GM21381 (cell line): ENCODE data around the gene MAP1LC3B.

Experiments
- ATAC-seq: cut with Tn5 transposase; IDR thresholded peaks from one replicate; pipeline ENCODE4 v1.9.1; 2021; ENCODE audit warnings: mild to moderate bottlenecking, moderate library complexity; ENCODE audit not compliant: unreplicated experiment

MAP1LC3B gene

DNA sequence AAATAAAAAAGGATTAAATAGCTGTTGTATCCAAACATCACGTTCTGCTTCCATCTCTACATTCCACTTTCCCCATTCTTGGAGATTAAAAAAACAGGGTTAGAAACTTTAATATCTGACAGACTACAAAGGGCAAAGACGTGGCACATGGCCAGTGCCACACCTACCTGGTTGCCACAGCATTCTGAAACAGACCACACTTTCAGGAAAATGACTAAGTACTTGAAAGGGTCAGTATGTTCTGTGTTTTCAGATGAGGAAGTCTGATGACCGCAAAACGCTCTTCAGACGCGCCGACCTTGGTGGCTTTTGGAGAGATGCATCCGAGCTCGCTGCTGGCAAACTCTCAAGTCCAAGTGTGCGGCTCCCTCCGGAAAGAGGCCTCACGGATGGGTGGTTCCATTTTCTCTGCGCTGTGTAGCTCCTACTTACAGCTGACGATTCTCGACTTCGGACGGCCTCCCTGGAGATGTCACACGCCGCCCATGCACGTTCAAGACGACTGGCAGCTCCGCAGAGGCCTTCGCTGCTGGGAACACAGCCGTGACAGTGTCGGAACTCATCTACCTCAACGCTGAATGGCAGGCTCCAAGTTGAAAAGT is 15.5 kb downstream of the MAP1LC3B start:
- ATAC-seq = peak; percentile 61

DNA sequence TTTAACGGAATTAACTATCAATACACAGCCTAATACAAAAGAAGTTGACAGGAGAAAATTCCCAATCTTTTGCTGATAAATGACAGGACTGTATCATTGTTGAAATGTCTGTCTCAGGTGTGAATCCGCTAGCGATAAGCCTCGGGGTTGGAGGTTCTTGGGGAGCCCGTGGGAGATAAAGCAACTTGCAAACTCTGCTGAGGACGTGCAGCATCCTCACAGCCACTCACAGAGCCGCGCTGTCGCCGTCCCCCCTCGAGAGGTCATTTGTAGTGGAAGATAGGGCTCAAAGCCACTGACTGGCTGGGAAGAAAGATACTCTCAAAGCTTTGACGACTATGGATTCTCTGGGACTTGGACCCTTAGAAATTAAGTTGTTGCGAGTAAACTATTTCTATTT is 17.0 kb downstream of the MAP1LC3B start:
- no peak for ATAC-seq

DNA sequence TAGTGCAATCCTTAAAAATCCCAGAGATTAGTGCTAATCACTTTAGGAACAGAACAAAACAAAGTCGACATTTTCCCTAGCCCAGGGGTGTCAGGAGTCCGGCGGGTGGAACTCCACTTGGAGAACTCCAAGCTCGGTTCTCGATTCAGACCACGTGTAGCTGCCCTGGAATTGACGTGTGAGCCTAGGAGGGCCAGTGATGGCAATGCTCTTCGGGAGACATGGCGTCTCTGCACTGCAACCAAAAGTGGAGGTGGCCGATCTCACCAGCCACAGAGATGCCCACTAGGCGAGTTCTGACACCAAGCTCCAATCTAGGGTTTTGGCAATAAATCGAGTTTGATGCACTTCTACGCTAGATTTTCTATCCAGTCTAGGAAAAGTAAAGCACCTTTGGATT is 17.6 kb downstream of the MAP1LC3B start:
- no peak for ATAC-seq

- no peak for ATAC-seq
Measured at GRCh38 chr16:87410530-87410929, 18.4 kb downstream of the MAP1LC3B start.

GRCh38 chr16:87410968-87411367 is 18.8 kb downstream of the MAP1LC3B start:
- ATAC-seq = no peak

DNA sequence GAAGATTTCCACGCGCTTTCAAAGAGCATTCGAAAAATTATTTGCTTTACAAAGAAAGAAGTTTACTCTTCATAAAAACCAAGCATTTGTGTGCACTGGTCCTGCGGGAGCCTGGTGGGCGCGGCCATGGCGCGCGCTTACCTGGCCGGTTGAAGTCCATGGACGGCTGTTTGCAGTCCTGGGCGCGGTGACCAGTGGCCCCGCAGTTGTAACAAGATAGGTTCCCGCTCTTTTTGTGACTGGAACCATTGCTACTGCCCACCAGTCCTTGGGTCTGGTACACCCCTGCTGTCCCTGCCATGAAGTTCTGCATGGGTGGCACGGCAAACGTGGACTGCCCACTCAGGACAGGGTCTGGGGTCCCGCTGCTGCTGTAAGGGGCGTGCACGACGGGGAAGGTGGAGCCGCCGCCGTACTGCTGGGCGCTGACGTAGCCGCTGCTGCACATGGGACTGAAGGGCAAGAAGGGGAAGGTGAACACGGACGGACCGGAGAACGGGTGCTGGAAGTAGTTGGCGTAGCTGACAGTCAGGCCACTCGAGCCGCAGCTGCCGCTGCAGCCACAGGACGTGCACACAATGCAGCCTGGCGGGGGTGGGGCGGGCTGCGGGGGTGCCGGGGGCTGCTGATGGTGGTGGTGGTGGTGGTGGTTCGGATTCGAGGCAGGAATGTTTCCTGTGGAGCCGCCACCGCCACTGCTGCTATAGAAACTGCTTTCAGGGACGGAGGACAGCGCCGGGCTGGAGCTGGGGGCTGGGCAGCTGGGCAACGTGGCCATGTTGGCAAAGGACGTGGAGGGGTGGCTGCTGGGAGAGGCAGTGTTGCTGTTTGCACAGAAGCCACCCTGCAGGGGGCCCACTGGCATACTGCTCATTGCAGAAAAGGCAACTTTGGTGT is 19.5 kb downstream of the MAP1LC3B start:
- no peak for ATAC-seq

- no peak for ATAC-seq
Measured at GRCh38 chr16:87412371-87412995, 20.3 kb downstream of the MAP1LC3B start.

DNA sequence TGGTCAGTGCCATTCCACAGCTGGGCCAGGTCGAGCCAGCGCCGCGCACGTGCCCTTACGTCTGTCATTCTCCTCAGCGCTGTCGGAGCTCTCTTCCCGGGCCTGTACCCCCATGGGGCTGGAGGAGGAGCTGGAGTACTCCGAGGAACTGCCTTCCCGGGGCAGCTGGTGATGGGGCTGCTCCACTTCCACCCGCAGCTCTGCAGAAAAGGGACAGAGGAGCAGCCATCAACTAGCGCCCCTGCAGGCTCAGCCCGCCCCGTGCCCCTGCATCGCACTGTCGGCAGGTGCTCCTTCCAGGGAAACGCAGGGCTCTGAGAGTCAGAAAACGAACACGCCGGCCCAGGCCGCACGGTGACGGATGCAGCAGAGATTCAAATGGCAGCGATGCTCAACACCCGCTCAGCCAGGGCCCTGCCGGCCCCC is 20.9 kb downstream of the MAP1LC3B start:
- ATAC-seq = no peak

DNA sequence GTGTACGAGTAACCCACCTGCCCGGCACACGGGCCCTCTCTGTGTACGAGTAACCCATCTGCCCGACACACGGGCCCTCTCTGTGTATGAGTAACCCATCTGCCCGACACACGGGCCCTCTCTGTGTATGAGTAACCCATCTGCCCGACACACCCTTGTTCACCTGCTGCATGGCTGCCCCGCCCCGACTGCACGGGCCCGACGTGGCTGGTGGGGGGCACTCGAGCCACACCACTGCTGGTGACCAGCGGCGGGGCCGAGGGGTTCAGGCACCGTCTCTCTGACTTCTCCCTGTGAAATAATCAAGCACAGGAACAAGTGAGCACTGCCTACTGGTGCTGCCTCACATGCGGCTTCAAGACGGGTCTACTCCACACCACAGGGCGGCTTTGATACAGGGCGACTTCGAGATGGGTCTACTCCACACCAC is 22.1 kb downstream of the MAP1LC3B start:
- ATAC-seq = no peak

- no peak for ATAC-seq
Measured at GRCh38 chr16:87415441-87415840, 23.3 kb downstream of the MAP1LC3B start.

DNA sequence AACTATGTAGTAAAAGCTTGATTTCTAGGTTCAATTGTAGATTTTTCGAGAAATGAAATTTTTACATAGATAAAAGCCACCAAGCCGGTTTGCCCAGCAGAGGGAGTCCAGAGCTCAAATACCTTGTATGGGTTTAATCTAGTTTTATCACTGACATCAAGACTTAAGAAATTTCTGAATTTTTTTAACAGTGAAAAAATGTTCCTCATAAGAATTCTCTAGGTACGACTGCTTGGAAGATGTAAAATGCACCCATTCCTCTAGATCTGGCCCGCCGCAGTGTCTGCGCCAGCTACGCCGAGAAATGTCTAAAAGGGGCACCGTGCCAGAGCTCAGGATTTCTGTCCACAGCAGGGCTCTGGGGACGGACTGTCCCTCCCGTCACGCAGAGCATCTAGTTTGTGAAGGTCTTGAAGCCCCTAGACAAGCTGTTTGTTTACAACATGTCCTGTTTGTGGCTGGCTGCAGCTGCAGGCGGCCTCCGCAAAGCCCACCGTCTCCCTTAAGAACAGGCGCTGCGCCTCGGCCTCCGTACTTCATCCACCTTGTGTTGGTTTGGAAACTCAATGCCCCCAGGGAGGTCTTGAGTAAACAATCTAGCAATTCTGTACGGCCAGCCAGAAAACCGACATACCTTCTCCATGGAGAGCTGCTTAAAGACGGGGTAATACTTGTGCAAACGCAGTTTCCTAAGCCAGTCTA is 24.8 kb downstream of the MAP1LC3B start:
- ATAC-seq = no peak

DNA sequence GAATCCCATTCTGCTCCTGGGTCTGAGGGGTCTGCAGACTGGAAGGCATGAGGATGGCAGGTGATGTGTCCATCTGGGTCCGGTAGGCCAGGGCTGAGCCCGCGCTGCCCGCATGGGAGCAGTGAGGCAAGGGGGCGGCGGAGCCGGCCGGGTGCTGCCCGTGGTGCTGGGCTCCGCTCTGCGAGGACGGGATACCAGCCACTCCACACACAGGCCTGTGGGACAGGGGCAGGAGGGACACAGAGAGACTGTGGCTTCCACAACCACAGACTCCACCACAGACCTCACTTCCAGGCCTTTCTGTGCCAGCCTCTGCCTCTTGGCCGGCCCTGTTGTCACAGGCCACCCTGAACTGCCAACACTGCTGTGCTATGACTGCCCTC is 25.4 kb downstream of the MAP1LC3B start:
- ATAC-seq = no peak

GRCh38 chr16:87418216-87418615 is 26.1 kb downstream of the MAP1LC3B start:
- ATAC-seq = no peak

GRCh38 chr16:87418644-87419043 is 26.5 kb downstream of the MAP1LC3B start:
- ATAC-seq = no peak

- no peak for ATAC-seq
Measured at GRCh38 chr16:87420026-87421002, 28.2 kb downstream of the MAP1LC3B start.

DNA sequence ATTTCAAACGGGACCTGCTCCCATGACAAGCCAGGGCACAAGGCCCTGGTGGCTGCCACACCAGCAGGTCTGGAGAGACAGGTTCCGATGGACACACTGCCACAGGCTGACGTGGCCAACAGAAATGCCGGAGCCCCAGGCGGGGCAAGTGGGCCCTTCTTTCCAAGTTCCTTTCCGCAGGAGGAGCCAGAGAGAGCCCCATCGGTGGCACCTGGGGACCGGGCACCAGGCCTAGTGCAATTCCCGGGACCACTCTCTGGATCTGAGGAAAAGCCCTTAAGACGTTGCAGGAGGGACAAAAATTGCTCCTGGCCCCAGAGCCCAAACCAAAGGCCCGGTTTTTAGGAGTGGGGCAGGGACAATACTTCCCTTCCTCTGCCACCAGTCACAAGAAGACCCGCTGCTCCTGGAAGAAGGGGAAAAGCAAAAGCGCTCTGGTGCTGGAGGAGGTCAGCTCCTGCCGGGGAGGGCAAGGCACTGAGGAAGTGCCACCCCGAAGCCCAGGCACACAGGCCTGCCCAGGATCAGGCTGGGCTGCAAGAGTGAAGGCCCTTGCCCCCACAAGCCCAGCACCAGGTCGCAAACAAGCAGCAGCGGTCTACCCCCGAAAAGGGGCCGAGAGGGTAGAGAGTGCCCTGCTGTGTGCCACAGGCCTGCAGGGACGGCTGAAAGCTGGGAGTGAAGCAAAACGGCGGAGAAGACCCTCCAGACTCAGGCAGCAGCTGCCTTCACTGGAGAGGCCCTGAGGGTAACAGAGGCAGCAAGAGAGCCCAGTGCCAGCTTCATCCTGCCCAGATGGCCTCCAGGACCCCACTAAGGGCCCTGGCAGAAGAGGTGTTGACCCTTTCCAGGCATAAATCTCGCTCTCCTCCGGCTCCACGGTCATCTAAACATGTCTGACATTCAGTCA is 29.1 kb downstream of the MAP1LC3B start:
- no peak for ATAC-seq

- ATAC-seq = no peak
Measured at GRCh38 chr16:87422106-87422505, 30.0 kb downstream of the MAP1LC3B start.

- no peak for ATAC-seq
Measured at GRCh38 chr16:87423429-87423828, 31.3 kb downstream of the MAP1LC3B start.

- ATAC-seq = no peak
Measured at GRCh38 chr16:87424266-87424665, 32.1 kb downstream of the MAP1LC3B start.
